Effector memory CD8-positive, alpha-beta T cell (primary cell): ENCODE measurements around the gene TBC1D16.

ENCODE experiments used
- ATAC-seq: fragments of 150-1000 bp; cut with Tn5 transposase; replicated peaks from 2 replicates; pipeline ENCODE4 v1.10.0; 2021; ENCODE audit warnings: mild to moderate bottlenecking, moderate library complexity
- DNase-seq, 3 experiments: peaks; one replicate each; pipeline ENCODE4 v3.0.0; 2021
- H3K27ac Mint-ChIP-seq, 2 donors: one replicate each; pipeline ENCODE4 v1.8.0; 2022; ENCODE audit warnings: mild to moderate bottlenecking in 2 of 2, mixed read lengths in 2 of 2, moderate library complexity in 2 of 2
- H3K27me3 Mint-ChIP-seq, 2 donors: one replicate each; pipeline ENCODE4 v1.8.0; 2022; ENCODE audit warnings: mixed read lengths in 2 of 2
- H3K36me3 Mint-ChIP-seq: one replicate; pipeline ENCODE4 v1.8.0; 2022; ENCODE audit warnings: mild to moderate bottlenecking, moderate library complexity, mixed read lengths; ENCODE audit not compliant: insufficient read depth
- H3K4me1 Mint-ChIP-seq, 2 donors: one replicate each; pipeline ENCODE4 v1.8.0; 2022; ENCODE audit warnings: low read depth in 2 of 2, mixed read lengths in 2 of 2
- H3K4me3 Mint-ChIP-seq, 2 donors: one replicate each; pipeline ENCODE4 v1.8.0; 2022; ENCODE audit warnings: mild to moderate bottlenecking in 2 of 2, mixed read lengths in 2 of 2, moderate library complexity in 2 of 2
- H3K9me3 Mint-ChIP-seq, 2 donors: one replicate each; pipeline ENCODE4 v1.8.0; 2022; ENCODE audit warnings: mixed read lengths in 2 of 2

TBC1D16 gene

GRCh38 chr17:79913896-79914812 is 121.5 kb downstream of the TBC1D16 start:
- ATAC-seq (no peak), DNase-seq (no peak)
- Mint-ChIP-seq H3K4me3 (no peak overlapping the region), H3K36me3 (no peaks in the 10 kb centered on the region), H3K9me3 (no peaks in the 10 kb centered on the region), H3K27me3 (peaks cover 23 to 75% of the 10 kb centered on the region in 2 donors), H3K27ac (no peak overlapping the region), H3K4me1 (no peaks in the 10 kb centered on the region)

- Mint-ChIP-seq H3K4me3 (no peak overlapping the region), H3K27me3 (peaks cover 18 to 68% of the 10 kb centered on the region in 2 donors), H3K9me3 (no peaks in the 10 kb centered on the region), H3K4me1 (no peaks in the 10 kb centered on the region), H3K36me3 (no peaks in the 10 kb centered on the region), H3K27ac (no peak overlapping the region)
- DNase-seq (no peak), ATAC-seq (no peak)
Measured at GRCh38 chr17:79913451-79913850, 122.2 kb downstream of the TBC1D16 start.

- DNase-seq (no peak), ATAC-seq (no peak)
- no peak overlapping the region for H3K4me3 Mint-ChIP-seq
- H3K27ac Mint-ChIP-seq, result no peak overlapping the region
- peaks cover 23 to 67% of the 10 kb centered on the region in 2 donors for H3K27me3 Mint-ChIP-seq
- H3K9me3 Mint-ChIP-seq, result no peaks in the 10 kb centered on the region
- H3K4me1 Mint-ChIP-seq, result no peaks in the 10 kb centered on the region
- H3K36me3 Mint-ChIP-seq, result no peaks in the 10 kb centered on the region
Measured at GRCh38 chr17:79912552-79913330, 122.9 kb downstream of the TBC1D16 start.

- Mint-ChIP-seq H3K9me3 (no peaks in the 10 kb centered on the region), H3K36me3 (no peaks in the 10 kb centered on the region), H3K4me3 (no peak overlapping the region), H3K4me1 (no peaks in the 10 kb centered on the region), H3K27ac (no peak overlapping the region), H3K27me3 (peaks cover 24 to 67% of the 10 kb centered on the region in 2 donors)
- no peak for DNase-seq
- no peak for ATAC-seq
Measured at GRCh38 chr17:79911430-79912399, 124.0 kb downstream of the TBC1D16 start.

- Mint-ChIP-seq H3K36me3 (no peaks in the 10 kb centered on the region), H3K27ac (no peak overlapping the region), H3K4me3 (no peak overlapping the region), H3K27me3 (peaks cover 21 to 69% of the 10 kb centered on the region in 2 donors), H3K4me1 (no peaks in the 10 kb centered on the region), H3K9me3 (no peaks in the 10 kb centered on the region)
- DNase-seq (no peak), ATAC-seq (no peak)
Measured at GRCh38 chr17:79910985-79911361, 124.7 kb downstream of the TBC1D16 start.

- Mint-ChIP-seq H3K36me3 (no peaks in the 10 kb centered on the region), H3K4me1 (no peaks in the 10 kb centered on the region), H3K27me3 (peaks cover 21 to 75% of the 10 kb centered on the region in 2 donors), H3K27ac (no peak overlapping the region), H3K4me3 (no peak overlapping the region), H3K9me3 (no peaks in the 10 kb centered on the region)
- ATAC-seq (no peak), DNase-seq (no peak)
Measured at GRCh38 chr17:79909121-79909520, 126.6 kb downstream of the TBC1D16 start.

- H3K4me1 Mint-ChIP-seq, result no peaks in the 10 kb centered on the region
- DNase-seq (no peak), ATAC-seq (no peak)
- no peaks in the 10 kb centered on the region for H3K9me3 Mint-ChIP-seq
- H3K27ac Mint-ChIP-seq, result no peak overlapping the region
- no peak overlapping the region for H3K4me3 Mint-ChIP-seq
- peaks cover 27 to 88% of the 10 kb centered on the region in 2 donors for H3K27me3 Mint-ChIP-seq
- H3K36me3 Mint-ChIP-seq, result no peaks in the 10 kb centered on the region
Measured at GRCh38 chr17:79907850-79908249, 127.8 kb downstream of the TBC1D16 start.

GRCh38 chr17:79907217-79907715 is 128.4 kb downstream of the TBC1D16 start:
- ATAC-seq (no peak), DNase-seq (no peak)
- H3K27me3 Mint-ChIP-seq, result peaks cover 33 to 90% of the 10 kb centered on the region in 2 donors
- no peak overlapping the region for H3K27ac Mint-ChIP-seq
- no peaks in the 10 kb centered on the region for H3K4me1 Mint-ChIP-seq
- H3K9me3 Mint-ChIP-seq, result no peaks in the 10 kb centered on the region
- H3K4me3 Mint-ChIP-seq, result no peak overlapping the region
- no peaks in the 10 kb centered on the region for H3K36me3 Mint-ChIP-seq

- no peak overlapping the region for H3K4me3 Mint-ChIP-seq
- peaks cover 45 to 90% of the 10 kb centered on the region in 2 donors for H3K27me3 Mint-ChIP-seq
- no peak overlapping the region for H3K27ac Mint-ChIP-seq
- H3K4me1 Mint-ChIP-seq, result no peaks in the 10 kb centered on the region
- ATAC-seq (no peak), DNase-seq (no peak)
- H3K36me3 Mint-ChIP-seq, result no peaks in the 10 kb centered on the region
- no peaks in the 10 kb centered on the region for H3K9me3 Mint-ChIP-seq
Measured at GRCh38 chr17:79905832-79906231, 129.8 kb downstream of the TBC1D16 start.

- H3K4me1 Mint-ChIP-seq, result no peaks in the 10 kb centered on the region
- H3K27me3 Mint-ChIP-seq, result peaks cover 53 to 86% of the 10 kb centered on the region in 2 donors
- no peak overlapping the region for H3K4me3 Mint-ChIP-seq
- ATAC-seq (no peak), DNase-seq (no peak)
- no peaks in the 10 kb centered on the region for H3K9me3 Mint-ChIP-seq
- H3K36me3 Mint-ChIP-seq, result no peaks in the 10 kb centered on the region
- no peak overlapping the region for H3K27ac Mint-ChIP-seq
Measured at GRCh38 chr17:79904865-79905264, 130.8 kb downstream of the TBC1D16 start.

GRCh38 chr17:79902146-79902791 is 133.4 kb downstream of the TBC1D16 start:
- ATAC-seq (no peak), DNase-seq (no peak)
- Mint-ChIP-seq H3K27me3 (peaks cover 60 to 80% of the 10 kb centered on the region in 2 donors), H3K4me1 (no peaks in the 10 kb centered on the region), H3K36me3 (no peaks in the 10 kb centered on the region), H3K9me3 (no peaks in the 10 kb centered on the region), H3K4me3 (no peak overlapping the region), H3K27ac (no peak overlapping the region)

GRCh38 chr17:79901131-79901530 is 134.5 kb downstream of the TBC1D16 start:
- H3K9me3 Mint-ChIP-seq, result no peaks in the 10 kb centered on the region
- no peaks in the 10 kb centered on the region for H3K36me3 Mint-ChIP-seq
- DNase-seq, result no peak
- H3K4me3 Mint-ChIP-seq, result no peak overlapping the region
- no peaks in the 10 kb centered on the region for H3K4me1 Mint-ChIP-seq
- peaks cover 67 to 78% of the 10 kb centered on the region in 2 donors for H3K27me3 Mint-ChIP-seq
- no peak for ATAC-seq
- no peak overlapping the region for H3K27ac Mint-ChIP-seq
